HG02588 (cell line): Measurements from ENCODE around the gene KLRC4.
"Not testable (repeated sequence)": the region's sequence is repeated elsewhere in the genome, so short reads cannot be mapped to it uniquely, and the experiment has no call there.

Experiments used
- ATAC-seq: cut with Tn5 transposase; IDR thresholded peaks from one replicate; pipeline ENCODE4 v1.9.1; 2021; ENCODE audit warnings: mild to moderate bottlenecking, moderate library complexity; ENCODE audit not compliant: unreplicated experiment

Gene KLRC4, protein sequence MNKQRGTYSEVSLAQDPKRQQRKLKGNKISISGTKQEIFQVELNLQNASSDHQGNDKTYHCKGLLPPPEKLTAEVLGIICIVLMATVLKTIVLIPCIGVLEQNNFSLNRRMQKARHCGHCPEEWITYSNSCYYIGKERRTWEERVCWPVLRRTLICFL

DNA sequence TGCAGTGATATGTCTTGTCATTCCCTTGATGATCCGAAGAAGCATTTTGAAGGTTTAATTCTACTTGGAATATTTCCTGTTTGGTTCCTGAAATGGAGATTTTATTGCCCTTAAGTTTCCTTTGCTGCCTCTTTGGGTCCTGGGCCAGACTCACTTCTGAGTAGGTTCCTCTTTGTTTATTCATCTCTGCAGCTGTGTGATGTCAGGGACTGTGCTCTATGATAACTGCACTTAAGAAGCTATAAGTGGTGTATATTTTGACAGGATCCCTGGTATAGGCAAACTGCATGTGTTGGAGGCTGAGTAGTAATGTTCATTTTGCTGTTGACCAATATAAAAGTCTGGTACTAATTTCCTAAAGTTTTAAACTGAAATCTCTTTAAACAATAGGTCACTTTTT, at the start of gene KLRC4:
Gene KLRC4, minus strand, starts transcription at position 366 of the 400 bp plus-strand sequence. Its CDS starts 182 bp downstream, at position 184.
- no peak for ATAC-seq

DNA sequence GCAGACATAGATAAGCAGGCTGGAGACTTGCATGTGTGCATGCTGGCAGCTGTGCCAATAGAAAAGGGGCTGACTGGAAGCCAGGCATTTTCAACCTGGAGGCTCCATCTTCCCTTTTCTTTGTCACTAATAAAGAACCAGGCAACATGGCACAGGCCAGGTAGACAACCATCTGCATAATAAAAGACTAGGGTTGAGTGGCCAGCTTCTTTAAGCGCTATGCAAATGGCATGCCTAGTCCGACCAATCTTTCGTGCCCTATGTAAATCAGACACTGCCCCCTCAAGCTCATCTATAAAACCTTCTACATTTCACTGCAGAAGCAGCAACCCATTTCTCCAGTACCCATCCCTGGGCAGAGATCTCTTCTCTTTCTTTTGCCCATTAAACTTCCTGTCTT, 48.2 kb upstream of the KLRC4 start:
- ATAC-seq, result no peak

DNA sequence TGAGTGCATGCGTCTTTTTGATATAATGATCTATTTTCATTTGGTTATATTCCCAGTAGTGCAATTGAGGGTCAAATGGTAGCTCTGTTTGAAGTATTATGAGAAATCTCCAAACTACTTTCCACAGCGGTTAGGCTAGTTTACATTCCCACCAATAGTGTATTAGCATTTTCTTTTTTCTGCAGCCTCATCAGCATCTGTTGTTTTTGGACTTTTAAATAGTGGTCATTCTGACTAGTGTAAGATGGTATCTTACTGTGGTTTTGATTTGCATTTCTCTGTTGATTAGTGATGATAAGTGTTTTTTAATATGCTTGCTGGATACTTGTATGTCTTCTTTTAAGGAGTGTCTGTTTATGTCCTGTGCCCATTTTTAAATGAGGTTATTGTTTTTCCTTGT, 47.3 kb upstream of the KLRC4 start:
- no peak for ATAC-seq

- ATAC-seq, result no peak
Measured at GRCh38 chr12:10455766-10456165, 46.2 kb upstream of the KLRC4 start.

- no peak for ATAC-seq
Measured at GRCh38 chr12:10454531-10454930, 45.0 kb upstream of the KLRC4 start.

GRCh38 chr12:10453156-10453555, 43.6 kb upstream of the KLRC4 start, which contains the start of gene KLRC1:
Gene KLRC1, minus strand, starts transcription at chr12:10453377. Its CDS starts 2,221 bp downstream, at chr12:10451156.
- no peak for ATAC-seq

GRCh38 chr12:10448236-10448635, 38.7 kb upstream of the KLRC4 start:
- no peak for ATAC-seq

GRCh38 chr12:10446052-10446451, 36.5 kb upstream of the KLRC4 start:
- not testable (repeated sequence) for ATAC-seq

DNA sequence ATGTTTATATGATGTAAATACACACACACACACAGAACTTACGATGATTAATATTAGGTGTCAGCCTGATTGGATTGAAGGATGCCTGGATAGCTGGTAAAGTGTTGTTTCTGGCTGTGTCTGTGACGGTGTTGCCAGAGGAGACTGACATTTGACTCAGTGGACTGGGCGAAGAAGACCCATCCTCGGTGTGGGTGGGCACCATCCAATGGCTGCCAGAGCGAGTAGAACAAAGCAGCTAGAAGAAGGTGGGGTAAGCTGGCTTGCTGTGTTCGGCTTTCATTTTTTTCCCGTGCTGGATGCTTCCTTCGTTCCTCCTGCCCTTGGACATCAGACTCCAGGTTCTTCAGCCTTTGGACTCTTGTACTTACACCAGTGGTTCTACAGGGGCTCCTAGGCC, 31.6 kb upstream of the KLRC4 start:
- not testable (repeated sequence) for ATAC-seq

GRCh38 chr12:10439608-10440274, 30.2 kb upstream of the KLRC4 start:
- not testable (repeated sequence) for ATAC-seq

DNA sequence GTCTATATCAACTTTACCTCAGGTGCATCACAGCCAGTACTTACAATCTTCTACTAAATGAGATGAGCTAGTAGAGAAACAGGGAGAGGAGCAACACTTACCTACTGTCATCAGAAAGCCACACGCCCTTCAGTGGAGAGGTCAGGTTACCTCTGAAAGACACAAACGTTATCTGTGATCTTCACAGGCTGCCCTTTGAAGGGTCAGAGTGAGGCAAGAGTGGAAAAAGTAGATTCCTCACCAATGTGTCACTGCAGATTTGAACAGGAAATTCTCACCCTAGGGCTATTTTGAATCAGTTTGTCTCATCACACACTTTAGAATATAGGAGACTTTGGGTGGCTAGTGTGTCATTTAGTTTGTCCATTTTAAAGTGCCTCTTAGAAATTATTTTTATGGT, 28.0 kb upstream of the KLRC4 start:
- not testable (repeated sequence) for ATAC-seq

DNA sequence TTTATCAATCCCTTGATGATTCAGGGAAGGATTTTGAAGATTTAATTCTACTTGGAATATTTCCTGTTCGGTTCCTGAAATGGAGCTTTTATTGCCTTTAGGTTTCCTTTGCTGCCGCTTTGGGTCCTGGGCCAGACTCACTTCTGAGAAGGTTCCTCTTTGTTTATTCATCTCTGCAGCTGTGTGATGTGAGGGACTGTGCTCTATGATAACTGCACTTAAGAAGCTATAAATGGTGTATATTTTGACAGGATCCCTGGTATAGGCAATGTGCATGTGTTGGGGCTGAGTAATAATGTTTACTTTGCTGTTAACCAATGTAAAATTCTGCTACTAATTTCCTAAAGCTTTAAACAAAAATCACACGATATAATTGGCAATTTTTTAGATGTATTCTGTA, 26.3 kb upstream of the KLRC4 start, which contains the start of gene KLRC2:
Gene KLRC2, minus strand, starts transcription at position 195 of the 400 bp plus-strand sequence. Its CDS starts 24 bp downstream, at position 171.
- not testable (repeated sequence) for ATAC-seq

DNA sequence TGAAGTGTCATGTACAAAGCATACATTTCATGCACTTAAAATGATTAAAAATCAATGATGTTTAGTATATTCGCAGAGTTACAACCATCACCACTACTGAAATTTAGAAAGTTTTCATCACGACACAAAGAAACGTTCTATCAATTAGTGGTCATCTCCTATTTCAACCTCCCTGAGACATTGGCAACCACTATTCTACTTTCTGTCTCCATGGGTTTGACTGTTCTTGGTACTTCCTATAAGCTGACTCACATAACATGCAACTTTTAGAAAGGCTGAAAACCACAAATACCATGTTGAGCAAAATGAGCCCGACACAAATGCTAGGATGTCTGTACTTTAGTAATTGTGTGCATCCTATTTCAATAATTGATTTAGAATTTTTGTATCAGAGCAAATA, 21.1 kb upstream of the KLRC4 start:
- not testable (repeated sequence) for ATAC-seq

DNA sequence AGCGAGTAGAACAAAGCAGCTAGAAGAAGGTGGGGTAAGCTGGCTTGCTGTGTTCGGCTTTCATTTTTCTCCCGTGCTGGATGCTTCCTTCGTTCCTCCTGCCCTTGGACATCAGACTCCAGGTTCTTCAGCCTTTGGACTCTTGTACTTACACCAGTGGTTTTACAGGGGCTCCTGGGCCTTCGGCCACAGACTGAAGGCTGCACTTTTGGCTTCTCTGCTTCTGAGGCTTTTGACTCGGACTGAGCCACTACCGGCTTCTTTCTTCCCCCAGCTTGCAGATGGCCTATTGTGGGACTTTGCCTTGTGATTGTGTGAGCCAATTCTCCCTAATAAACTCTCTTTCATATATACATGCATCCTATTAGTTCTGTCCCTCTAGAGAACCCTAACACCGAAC, 16.4 kb upstream of the KLRC4 start:
- ATAC-seq, result not testable (repeated sequence)

DNA sequence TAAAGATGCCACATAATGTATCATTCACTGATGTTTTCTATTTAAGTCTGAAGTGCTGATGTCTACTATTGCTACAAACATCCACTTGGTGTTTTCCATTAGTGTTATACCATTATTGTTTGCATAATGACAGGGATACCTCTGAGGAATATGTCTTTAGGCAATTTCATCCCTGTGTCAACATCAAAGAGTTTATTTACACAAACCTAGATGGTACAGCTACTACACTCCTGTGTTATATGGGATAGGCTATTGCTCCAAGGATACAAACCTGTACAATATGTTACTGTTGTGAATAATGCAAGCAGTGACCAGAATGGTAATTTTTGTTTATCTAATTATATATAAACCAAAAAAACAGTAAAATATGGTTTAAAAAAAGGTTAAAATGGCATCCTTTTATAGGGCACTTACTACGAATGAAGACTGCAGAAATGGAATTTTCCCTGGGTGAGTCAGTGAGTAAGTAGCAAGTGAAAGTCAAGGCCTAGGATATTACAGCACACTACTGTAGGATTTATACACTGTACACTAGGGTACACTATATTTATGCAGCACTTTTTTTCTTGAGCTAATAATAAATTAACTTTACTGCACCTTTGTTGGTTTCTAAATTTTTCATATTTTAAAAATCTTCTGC, 14.8 kb upstream of the KLRC4 start:
- not testable (repeated sequence) for ATAC-seq

DNA sequence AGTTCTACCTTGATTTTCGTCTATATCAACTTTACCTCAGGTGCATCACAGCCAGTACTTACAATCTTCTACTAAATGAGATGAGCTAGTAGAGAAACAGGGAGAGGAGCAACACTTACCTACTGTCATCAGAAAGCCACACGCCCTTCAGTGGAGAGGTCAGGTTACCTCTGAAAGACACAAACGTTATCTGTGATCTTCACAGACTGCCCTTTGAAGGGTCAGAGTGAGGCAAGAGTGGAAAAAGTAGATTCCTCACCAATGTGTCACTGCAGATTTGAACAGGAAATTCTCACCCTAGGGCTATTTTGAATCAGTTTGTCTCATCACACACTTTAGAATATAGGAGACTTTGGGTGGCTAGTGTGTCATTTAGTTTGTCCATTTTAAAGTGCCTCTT, 12.6 kb upstream of the KLRC4 start:
- not testable (repeated sequence) for ATAC-seq

DNA sequence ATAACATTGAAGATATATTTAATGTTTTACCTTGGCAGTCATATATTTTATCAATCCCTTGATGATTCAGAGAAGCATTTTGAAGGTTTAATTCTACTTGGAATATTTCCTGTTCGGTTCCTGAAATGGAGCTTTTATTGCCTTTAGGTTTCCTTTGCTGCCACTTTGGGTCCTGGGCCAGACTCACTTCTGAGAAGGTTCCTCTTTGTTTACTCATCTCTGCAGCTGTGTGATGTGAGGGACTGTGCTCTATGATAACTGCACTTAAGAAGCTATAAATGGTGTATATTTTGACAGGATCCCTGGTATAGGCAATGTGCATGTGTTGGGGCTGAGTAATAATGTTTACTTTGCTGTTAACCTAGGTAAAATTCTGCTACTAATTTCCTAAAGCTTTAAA, 10.8 kb upstream of the KLRC4 start, which contains the start of gene KLRC3:
Gene KLRC3, minus strand, starts transcription at position 262 of the 400 bp plus-strand sequence. Its CDS starts 45 bp downstream, at position 217.
- not testable (repeated sequence) for ATAC-seq

DNA sequence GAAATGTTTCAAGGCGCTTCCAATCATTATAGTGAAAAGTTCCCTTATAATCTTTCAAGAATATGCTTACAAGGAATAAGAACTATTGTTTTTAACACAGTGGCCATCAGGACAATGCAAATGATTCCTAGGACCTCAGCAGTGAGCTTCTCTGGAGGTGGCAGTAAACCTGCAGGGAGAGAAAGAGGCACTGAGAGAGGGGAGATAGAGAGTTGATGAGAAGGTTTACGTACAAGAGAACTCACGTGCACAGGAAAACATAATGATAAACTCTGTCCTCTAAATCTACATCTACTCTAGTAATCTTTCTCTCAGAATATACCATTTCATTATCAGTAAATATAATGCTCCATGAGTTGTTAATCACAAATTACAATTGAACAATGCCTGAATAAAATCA, 715 bp downstream of the KLRC4 start:
- ATAC-seq, result no peak

GRCh38 chr12:10406725-10407124, 2.8 kb downstream of the KLRC4 start:
- ATAC-seq, result no peak

GRCh38 chr12:10405294-10405693, 4.3 kb downstream of the KLRC4 start:
- ATAC-seq, result no peak

DNA sequence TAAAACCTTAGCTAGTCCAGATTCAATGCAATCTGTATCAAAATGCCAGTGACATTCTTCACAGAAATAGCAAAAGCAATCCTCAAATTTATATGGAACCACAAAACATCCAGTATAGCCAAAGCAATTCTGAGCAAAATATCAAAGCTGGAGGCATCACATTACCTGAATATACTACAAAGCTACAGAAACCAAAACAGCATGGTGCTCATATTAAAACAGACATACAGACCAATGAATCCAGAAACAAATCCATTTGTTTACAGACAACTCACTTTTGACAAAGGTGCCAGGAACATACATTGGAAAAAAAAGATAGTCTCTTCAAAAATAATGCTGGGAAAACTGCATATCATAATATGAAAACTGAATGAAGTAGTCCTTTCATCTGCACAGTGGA, 4.8 kb downstream of the KLRC4 start:
- no peak for ATAC-seq

- ATAC-seq, result no peak
Measured at GRCh38 chr12:10400829-10401228, 8.7 kb downstream of the KLRC4 start.
